HEK293 (cell line): Measurements from ENCODE around the gene ANTKMT.

Source experiments
- CTCF ChIA-PET: fragments of 350-600 bp; formaldehyde crosslinking; extraction: SDS; loops from one replicate; lab custom pipeline; 2021; ENCODE audit warnings: antibody characterized with exemption; lab: Yijun Ruan, JAX
- POLR2A ChIA-PET: fragments of 300-600 bp; formaldehyde crosslinking; extraction: SDS; loops from one replicate; lab custom pipeline; 2020; ENCODE audit warnings: antibody characterized with exemption, inconsistent platforms; lab: Yijun Ruan, JAX
- H3K27ac ChIP-seq: fragments of 200-500 bp; sonication (Bioruptor generic); 2 replicates; pipeline ENCODE4 v1.5.1; 2014; ENCODE audit warnings: low read depth, low read length, control low read depth, inconsistent platforms; ENCODE audit errors: extremely low read depth
- H3K36me3 ChIP-seq, 2 experiments: fragments of 200-500 bp in 1 of 2; sonication (Bioruptor generic) in 1 of 2; 1 replicate in 1 of 2; 2 replicates in 1 of 2; pipeline ENCODE4 v1.5.1; 2014 to 2017; ENCODE audit warnings: inconsistent platforms in 2 of 2, low read length in 2 of 2; ENCODE audit not compliant: control insufficient read depth in 2 of 2, insufficient read depth in 1 of 2
- H3K4me1 ChIP-seq: fragments of 200-500 bp; sonication (Bioruptor generic); 2 replicates; pipeline ENCODE4 v1.5.1; 2014; ENCODE audit warnings: mild to moderate bottlenecking, low read length, inconsistent platforms; ENCODE audit not compliant: control insufficient read depth, insufficient read depth
- H3K4me3 ChIP-seq: 2 replicates; pipeline ENCODE4 v1.5.1; 2011; ENCODE audit warnings: low read depth, mild to moderate bottlenecking, control low read depth, low read length, moderate library complexity
- H3K9me3 ChIP-seq: fragments of 200-500 bp; sonication (Bioruptor generic); 2 replicates; pipeline ENCODE4 v1.5.1; 2014; ENCODE audit warnings: low read depth, low read length, inconsistent platforms; ENCODE audit not compliant: control insufficient read depth, insufficient read depth
- AEBP2 ChIP-seq: fragments of 450-650 bp; formaldehyde crosslinking; IDR thresholded peaks from 2 replicates; pipeline ENCODE4 v1.5.1; 2016; ENCODE audit warnings: missing biosample characterization, missing genetic modification characterization, borderline replicate concordance
- FEZF1 ChIP-seq: fragments of 450-650 bp; formaldehyde crosslinking; IDR thresholded peaks from 2 replicates; pipeline ENCODE4 v1.5.1; 2016; ENCODE audit warnings: missing biosample characterization, missing genetic modification characterization
- KLF7 ChIP-seq: fragments of 450-650 bp; formaldehyde crosslinking; IDR thresholded peaks from 2 replicates; pipeline ENCODE4 v1.5.1; 2016; ENCODE audit warnings: missing biosample characterization, missing genetic modification characterization, borderline replicate concordance
- ZBTB20 ChIP-seq: fragments of 450-650 bp; formaldehyde crosslinking; IDR thresholded peaks from 2 replicates; pipeline ENCODE4 v1.5.1; 2016; ENCODE audit warnings: missing biosample characterization, missing genetic modification characterization
- ZBTB26 ChIP-seq: fragments of 450-650 bp; formaldehyde crosslinking; optimal IDR thresholded peaks from 2 replicates; pipeline ENCODE3; 2016; ENCODE audit warnings: missing biosample characterization, mild to moderate bottlenecking, missing genetic modification characterization
- ZFP69B ChIP-seq: fragments of 450-650 bp; formaldehyde crosslinking; IDR thresholded peaks from 2 replicates; pipeline ENCODE4 v1.5.1; 2016; ENCODE audit warnings: missing biosample characterization, missing genetic modification characterization
- ZNF132 ChIP-seq: fragments of 450-650 bp; formaldehyde crosslinking; IDR thresholded peaks from 2 replicates; pipeline ENCODE4 v1.5.1; 2017; ENCODE audit warnings: missing biosample characterization, missing genetic modification characterization, borderline replicate concordance
- ZNF394 ChIP-seq: fragments of 450-650 bp; formaldehyde crosslinking; IDR thresholded peaks from 2 replicates; pipeline ENCODE4 v1.5.1; 2016; ENCODE audit warnings: missing biosample characterization, missing genetic modification characterization, mild to moderate bottlenecking, moderate library complexity, borderline replicate concordance
- ZNF488 ChIP-seq: fragments of 450-650 bp; formaldehyde crosslinking; IDR thresholded peaks from 2 replicates; pipeline ENCODE4 v1.5.1; 2016; ENCODE audit warnings: missing biosample characterization, missing genetic modification characterization
- ZNF549 ChIP-seq: fragments of 450-650 bp; IDR thresholded peaks from 2 replicates; pipeline ENCODE4 v1.5.1; 2018; ENCODE audit warnings: missing biosample characterization, missing genetic modification characterization, mild to moderate bottlenecking, inconsistent platforms, moderate library complexity
- ZNF621 ChIP-seq: fragments of 450-650 bp; formaldehyde crosslinking; IDR thresholded peaks from 2 replicates; pipeline ENCODE4 v1.5.1; 2017; ENCODE audit warnings: missing biosample characterization, missing genetic modification characterization
- ZNF624 ChIP-seq: fragments of 450-650 bp; formaldehyde crosslinking; IDR thresholded peaks from 2 replicates; pipeline ENCODE4 v1.5.1; 2017; ENCODE audit warnings: missing biosample characterization, missing genetic modification characterization
- ZNF747 ChIP-seq: fragments of 450-650 bp; formaldehyde crosslinking; IDR thresholded peaks from 2 replicates; pipeline ENCODE4 v1.5.1; 2016; ENCODE audit warnings: missing biosample characterization, missing genetic modification characterization
- ZNF843 ChIP-seq: fragments of 450-650 bp; formaldehyde crosslinking; IDR thresholded peaks from 2 replicates; pipeline ENCODE4 v1.5.1; 2016; ENCODE audit warnings: missing biosample characterization, missing genetic modification characterization
- TF ChIP-seq, protein P1 (sequence below): fragments of 450-650 bp; formaldehyde crosslinking; IDR thresholded peaks from 2 replicates; pipeline ENCODE4 v1.5.1; 2017; ENCODE audit warnings: missing biosample characterization, missing genetic modification characterization
- TF ChIP-seq, protein P2 (sequence below): fragments of 450-650 bp; formaldehyde crosslinking; conservative IDR thresholded peaks from 2 replicates; pipeline ENCODE4 v1.5.1; 2016; ENCODE audit warnings: low read depth, missing biosample characterization, missing genetic modification characterization

Gene ANTKMT

DNA sequence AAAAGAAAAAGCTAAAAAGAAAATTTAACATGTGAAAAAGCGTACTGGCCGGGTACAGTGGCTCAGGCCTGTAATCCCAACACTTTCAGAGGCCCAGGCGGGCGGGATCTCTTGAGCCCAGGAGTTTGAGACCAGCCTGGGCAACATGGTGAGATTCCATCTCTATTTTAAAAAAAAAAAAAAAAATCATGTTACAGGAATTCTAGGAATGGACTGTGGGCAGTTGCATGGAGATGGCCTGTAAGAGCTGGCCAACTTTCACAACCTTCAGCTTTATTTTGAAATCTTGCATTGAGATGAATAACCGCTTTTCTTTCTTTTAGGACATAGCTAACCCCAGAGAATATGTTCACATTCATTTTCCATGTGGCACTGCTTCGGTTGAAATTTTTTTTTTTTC is 28.1 kb downstream of the ANTKMT start (continued):
- TF ChIP-seq, protein P1, sequence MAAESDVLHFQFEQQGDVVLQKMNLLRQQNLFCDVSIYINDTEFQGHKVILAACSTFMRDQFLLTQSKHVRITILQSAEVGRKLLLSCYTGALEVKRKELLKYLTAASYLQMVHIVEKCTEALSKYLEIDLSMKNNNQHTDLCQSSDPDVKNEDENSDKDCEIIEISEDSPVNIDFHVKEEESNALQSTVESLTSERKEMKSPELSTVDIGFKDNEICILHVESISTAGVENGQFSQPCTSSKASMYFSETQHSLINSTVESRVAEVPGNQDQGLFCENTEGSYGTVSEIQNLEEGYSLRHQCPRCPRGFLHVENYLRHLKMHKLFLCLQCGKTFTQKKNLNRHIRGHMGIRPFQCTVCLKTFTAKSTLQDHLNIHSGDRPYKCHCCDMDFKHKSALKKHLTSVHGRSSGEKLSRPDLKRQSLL (tag by site-specific recombination): no peak
- TF ChIP-seq KLF7 (tag by site-specific recombination) (no peak), FEZF1 (tag by site-specific recombination) (no peak), ZNF843 (tag by site-specific recombination) (no peak)
- TF ChIP-seq, protein P2, sequence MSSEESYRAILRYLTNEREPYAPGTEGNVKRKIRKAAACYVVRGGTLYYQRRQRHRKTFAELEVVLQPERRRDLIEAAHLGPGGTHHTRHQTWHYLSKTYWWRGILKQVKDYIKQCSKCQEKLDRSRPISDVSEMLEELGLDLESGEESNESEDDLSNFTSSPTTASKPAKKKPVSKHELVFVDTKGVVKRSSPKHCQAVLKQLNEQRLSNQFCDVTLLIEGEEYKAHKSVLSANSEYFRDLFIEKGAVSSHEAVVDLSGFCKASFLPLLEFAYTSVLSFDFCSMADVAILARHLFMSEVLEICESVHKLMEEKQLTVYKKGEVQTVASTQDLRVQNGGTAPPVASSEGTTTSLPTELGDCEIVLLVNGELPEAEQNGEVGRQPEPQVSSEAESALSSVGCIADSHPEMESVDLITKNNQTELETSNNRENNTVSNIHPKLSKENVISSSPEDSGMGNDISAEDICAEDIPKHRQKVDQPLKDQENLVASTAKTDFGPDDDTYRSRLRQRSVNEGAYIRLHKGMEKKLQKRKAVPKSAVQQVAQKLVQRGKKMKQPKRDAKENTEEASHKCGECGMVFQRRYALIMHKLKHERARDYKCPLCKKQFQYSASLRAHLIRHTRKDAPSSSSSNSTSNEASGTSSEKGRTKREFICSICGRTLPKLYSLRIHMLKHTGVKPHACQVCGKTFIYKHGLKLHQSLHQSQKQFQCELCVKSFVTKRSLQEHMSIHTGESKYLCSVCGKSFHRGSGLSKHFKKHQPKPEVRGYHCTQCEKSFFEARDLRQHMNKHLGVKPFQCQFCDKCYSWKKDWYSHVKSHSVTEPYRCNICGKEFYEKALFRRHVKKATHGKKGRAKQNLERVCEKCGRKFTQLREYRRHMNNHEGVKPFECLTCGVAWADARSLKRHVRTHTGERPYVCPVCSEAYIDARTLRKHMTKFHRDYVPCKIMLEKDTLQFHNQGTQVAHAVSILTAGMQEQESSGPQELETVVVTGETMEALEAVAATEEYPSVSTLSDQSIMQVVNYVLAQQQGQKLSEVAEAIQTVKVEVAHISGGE (tag by site-specific recombination): no peak

GRCh38 chr16:750485-750884 is 29.5 kb downstream of the ANTKMT start:
- no peaks in the 10 kb centered on the region for H3K9me3 ChIP-seq
- no peaks in the 10 kb centered on the region for H3K36me3 ChIP-seq
- ChIA-PET POLR2A (interaction anchor here (0.7 to 1.1 kb wide), 2 partner anchors 16 to 30 kb away, joined by 3 read pairs; no protein-coding TSS in a partner anchor), CTCF (interaction anchor here (1.3 to 1.8 kb wide), 2 partner anchors 18 to 38 kb away, joined by 3 read pairs; no protein-coding TSS in a partner anchor)
- H3K27ac ChIP-seq: no peak overlapping the region
- TF ChIP-seq ZNF549 (tag by site-specific recombination) (no peak), ZFP69B (tag by site-specific recombination) (no peak), ZBTB20 (no peak), ZNF488 (tag by site-specific recombination) (no peak), ZNF624 (tag by site-specific recombination) (no peak), FEZF1 (tag by site-specific recombination) (no peak), ZBTB26 (tag by site-specific recombination) (no peak), ZNF132 (tag by site-specific recombination) (no peak), KLF7 (tag by site-specific recombination) (no peak), ZNF621 (no peak), AEBP2 (tag by site-specific recombination) (no peak), ZNF747 (tag by site-specific recombination) (no peak), ZNF394 (tag by site-specific recombination) (no peak)
- TF ChIP-seq, protein P2 (tag by site-specific recombination): no peak
- no peaks in the 10 kb centered on the region for H3K4me1 ChIP-seq
- H3K4me3 ChIP-seq: no peak overlapping the region
